Astrocyte of the hippocampus (primary cell): ENCODE data around the gene OTUD5.

Experiments used
- DNase-seq: peaks from one replicate; pipeline ENCODE4 v3.0.0; 2011; ENCODE audit warnings: low read depth, low spot score

OTUD5 gene

DNA sequence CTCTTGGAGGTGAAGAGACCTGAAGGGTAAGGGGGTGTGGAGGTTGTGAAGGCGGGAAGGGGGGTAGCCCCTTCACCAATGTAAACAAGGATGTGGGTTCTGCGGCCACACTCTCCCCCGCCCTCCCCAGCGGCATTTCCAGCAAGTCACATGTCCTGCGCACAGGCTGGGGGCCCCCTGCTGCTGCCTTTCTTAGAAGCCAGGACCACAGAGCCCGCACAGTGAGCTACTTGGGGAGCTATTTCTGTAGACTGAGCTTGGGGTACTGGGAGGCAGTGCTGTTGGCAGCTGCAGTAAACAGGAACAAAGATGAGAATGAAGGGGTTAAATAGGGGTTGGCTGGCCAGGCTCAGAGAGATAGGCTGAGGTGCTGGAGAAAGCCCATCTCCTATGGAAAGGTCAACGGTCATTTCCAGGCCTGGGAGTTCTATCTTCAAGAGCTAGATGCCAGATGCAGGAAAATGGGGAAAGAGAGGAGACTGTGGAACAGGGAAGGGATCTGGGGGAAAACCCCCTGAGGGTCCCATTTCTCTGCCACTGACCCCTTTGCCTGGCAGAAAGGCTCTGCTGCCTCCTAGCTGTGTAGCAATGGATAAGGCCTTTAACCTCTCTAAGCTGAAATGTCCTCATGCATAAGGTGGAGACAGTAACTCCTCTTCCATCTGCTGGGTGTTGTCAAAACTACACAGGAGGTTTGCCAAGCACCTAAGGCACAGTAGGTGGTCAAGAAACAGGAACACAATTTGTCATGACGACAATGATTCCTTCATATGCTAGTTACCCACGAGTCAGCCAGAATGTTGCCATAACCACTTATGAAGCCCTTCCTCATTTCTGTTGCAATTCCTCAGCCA is 20.1 kb downstream of the OTUD5 start:
- DNase-seq, result peak; percentile 67

DNA sequence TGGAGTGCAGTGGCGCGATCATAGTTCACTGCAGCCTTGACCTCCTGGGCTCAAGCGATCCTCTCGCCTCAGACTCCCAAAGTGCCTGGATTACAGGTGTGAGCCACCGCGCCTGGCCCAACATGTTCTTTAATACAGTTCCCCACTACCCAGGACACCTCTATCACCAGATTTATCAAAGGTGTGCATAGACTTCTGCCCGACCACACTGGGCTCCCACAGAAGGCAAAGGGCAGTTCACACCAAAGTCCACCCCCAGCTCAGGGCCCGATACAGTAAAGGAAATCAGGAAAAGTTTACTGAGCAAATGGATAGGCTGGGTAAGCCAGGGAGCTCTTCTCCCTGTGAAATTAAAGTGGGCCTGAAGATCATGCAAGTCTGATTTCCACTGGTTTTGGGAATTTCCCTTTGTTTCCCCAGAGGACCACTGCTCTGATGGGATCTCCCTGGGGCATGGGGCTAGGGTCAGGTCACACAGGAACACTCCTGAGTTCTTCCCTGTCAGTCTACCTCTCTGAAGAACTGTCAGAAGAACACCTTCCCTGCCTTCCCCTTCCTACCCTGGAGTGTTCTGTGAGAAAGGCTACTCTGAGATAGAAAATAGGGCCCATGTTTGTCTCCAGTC is 20.9 kb downstream of the OTUD5 start:
- no peak for DNase-seq

DNA sequence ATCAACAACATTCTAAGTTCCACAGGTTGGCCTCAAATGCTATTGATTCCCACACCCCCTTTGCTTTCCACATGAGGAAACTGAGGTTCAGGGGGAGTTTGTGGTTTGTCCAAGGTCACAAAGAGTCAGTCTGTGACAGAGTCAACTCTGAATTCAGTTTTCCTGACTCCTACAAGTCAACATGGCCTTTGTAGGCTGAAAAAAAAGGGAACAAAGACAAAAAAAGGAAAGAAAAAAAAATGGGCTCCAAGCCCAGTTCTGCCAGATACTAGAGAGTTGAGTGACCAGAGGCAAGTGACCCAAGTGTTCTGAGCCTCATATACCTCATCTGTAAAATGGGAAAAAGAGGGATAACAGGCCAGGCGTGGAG is 22.1 kb downstream of the OTUD5 start:
- DNase-seq, result no peak

DNA sequence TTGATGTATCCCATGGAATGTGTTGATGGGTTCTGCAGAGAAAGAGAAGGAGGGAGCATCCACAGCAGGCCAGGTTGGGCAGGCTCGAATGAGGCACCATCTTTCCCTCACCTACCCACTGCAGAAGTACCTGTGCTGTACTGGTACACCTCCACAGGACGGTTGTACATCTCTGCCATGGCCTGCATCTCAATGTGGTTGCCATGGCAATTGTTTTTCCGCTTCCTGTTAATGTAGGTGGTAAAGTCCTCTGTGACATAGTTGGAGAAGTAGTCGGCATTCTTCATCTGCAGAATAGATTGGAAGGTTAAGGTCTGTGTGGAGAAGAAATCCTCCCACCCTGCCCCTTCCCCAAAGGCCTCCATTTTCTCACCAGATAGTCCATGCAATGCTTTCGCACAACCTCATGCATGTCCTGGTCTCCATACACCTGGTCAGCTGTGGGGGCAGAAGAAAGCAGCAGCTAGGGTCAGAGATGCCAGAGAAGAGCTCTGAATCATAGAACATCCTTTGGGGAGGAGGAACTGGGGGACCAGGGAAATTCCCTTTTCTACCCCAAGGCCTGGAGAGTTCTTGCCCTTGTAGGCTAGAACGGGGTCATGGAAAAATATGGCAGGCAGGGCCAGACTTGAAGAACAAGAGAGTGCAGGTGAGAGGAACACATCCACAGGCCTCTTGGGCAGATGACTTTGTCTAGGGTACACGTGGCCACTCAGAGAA is 22.7 kb downstream of the OTUD5 start:
- DNase-seq, result no peak

DNA sequence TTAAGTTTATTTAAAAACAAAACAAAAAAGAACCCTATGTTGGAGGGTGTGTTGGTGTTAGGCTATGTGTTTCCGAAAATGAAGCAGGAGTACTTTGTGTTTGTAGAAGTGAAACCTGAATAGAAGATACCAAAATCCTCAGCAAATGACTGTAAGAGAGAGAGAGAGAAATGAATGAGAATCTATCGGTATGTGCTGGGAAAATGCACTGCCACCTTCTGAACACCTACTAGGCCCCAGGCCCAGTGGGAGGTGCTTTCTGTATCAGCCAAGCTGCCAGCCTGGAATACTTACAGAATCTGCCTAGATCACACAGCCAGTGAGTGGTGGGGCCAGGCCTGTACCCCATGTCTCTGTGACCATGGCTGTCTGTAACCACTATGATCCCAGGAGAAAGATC is 23.6 kb downstream of the OTUD5 start:
- DNase-seq, result no peak

DNA sequence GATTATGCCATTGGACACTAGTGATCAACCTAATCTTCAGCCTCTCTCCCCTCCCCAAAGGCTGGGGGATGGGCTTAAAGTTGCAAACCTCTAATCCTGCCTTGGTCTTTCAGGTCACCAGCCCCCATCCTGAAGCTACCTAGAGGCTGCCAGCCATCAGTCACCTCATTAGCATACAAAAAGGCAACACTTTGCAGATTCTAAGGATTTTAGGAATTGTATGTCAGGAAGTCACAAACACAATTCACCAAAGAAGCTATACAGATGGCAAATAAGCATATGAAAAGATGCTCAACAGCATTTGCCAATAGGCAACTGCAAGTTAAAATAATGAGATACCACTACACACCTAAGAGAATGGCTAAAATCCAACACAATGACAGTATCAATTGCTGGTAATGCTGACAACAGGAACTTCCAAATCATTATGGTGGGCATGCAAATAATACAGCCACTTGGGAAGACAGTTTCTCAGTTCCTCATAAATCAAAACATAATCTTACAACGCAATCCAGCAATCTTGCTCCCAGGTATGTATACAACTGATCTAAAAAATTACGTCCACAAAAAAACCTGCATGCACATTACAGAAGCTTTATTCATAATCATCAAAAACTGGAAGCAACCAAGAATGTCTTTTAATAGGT is 29.5 kb downstream of the OTUD5 start:
- no peak for DNase-seq

DNA sequence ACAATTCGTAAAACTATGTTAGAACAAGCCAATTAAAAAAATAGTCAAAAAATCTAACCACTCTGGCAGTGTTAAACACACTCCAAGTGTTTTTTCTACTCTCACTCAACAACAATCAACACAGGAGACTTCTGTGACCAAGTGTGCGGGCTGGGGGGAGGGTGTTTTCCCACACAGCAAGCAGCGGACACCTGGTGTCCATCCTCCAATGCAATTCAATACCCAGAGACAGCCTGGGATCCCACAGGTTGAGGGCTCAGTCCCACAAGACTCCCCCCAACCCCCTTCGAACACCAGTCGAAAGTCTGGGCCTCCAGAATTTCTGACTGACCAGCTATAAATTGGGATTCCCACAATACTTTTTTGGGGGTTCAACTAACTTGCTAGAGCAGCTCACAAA is 30.3 kb downstream of the OTUD5 start:
- DNase-seq, result no peak

DNA sequence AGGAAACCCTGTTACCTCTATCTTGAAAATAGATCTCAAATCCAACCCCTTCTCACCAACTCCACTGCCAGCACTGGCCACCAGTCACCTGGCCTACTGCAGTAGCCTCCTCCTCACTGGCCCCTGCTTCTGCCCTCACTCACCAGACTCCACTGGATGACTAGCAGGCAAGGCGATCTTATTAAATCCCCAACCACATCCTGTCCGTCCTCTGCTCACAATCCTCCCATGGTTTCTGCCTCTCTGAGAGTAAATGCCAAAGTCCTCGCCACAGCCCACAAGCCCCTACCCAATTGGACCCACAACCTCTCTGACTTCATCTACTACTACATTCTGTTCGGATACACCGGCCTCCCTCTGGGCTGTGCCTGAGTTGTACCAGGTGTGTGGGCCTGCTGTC is 33.1 kb downstream of the OTUD5 start:
- DNase-seq, result no peak

DNA sequence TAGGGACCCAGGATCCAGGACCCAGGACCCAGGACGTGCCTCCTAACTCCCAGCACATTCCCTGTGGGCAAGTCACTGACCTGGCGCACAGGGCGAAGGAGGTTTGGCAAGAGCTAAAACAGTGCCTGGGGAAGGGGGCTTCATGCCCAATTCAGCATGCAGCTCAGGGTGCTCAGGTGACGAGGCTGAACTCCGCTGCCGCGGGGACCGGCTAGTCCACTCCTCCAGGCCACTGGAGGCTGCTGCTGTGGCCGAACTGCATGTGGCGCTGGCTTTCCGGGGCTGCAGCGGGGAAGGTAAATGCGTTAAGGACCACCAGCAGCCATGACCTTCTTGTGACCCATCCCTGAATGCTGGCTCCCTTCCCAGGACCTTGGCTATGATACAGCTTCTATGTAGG is 33.6 kb downstream of the OTUD5 start:
- no peak for DNase-seq

DNA sequence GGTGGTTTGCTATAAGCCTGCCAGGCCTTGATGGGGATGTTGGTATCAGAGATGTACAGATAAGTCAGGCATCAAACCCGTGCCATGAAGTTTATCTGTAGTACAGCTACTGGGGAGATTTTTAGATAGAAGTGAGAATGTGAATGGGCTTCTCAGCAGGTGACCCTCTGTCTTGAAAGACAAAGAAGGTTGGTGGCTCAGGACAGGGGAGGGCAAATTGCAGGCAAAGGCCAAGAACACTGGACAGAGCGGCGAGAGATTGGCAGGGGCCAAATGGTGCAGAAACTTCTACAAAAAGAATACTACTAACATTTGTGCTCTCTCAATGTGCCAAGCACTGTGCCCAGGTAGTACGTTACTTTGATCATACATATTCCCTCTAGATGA is 36.7 kb downstream of the OTUD5 start:
- no peak for DNase-seq

DNA sequence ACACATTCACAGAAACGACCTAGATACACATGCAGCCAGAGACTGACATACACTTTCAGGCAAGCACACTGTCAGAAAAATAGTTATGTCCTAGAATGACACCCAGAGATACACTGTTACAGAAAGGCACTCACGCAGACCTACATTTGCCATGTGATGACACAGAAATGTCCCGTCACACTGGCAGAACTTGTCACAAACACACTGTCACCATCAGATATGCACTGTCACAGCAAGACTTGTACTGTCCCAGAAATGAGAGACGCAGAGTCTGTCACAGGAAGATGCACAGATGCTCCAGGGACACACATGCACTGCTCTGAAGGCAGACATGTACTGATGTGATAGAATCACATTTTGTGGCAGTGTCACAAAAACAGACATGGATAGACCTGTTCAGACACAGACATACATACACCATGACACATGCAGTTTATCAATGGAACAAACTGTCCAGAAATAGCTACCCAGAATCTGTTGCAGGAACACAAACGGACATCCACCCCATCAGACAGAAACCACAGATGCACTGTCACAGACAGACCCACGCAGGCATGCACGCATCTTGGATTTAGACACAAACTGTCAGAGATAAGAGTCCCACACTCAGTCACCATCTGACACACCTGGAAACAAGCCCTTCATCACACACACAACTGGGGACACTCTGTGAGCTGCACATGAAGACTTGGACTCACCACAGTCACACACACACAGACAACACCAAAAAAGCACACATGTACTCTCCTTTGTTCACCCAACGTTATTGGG is 37.3 kb downstream of the OTUD5 start:
- no peak for DNase-seq

DNA sequence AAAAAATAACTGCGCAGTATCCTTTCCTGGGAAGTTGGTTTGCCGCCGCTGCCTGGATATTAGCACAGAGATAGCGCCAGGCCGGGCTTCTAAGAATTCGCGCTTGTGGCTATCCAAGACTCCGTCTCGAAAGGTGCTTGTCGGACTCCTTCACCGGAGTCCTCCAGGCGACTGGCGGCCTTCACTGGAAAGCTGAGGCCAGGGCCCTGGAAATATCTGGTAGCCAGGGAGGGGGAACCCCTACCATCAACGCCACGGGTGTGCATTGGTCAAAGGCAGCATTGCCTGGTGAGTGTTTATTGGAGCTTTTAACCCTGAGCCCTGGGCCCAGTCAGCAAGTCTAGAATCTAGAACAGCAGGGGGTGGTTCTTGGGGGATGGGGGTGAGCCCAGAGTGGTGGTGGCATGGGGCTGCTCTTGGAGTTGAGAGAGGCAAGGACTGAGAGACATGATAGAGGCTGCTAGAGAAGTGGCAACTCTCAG is 38.0 kb downstream of the OTUD5 start:
- no peak for DNase-seq

DNA sequence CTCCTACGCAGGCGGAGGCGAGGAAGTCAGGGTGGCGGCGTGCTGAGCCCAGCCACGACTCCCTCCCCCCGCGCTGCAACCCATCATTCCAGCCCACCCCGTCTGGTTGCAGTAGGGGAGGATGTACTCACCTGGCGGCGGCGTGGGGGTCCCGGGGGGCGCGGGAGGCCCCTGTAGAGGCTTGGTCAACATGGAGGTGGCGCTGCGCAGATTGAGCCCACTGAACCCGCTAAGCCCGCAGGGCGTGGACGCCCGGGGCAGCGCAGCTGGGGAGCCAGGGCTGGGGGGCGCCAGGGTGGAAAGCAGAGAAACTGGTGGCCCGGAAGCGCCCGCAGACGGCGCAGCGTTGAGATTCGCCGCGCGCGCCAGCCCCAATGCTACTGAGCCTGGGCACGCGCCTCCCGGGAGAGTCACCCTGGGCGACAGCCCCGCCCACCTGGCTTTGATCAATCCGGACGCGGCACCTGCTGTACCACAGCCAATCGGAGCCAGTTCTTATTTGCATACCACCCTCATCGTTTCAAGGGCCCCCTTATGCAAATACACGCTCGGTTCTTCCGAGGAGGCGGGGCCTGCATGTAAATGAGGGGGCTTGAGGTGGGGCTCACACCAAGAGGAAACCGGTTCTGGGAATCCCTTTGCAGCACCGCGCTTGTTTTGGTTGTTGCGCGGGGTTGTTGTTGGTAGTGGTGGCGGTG is 38.6 kb downstream of the OTUD5 start, which contains the start of gene PIM2:
Gene PIM2, minus strand, starts transcription at position 382 of the 698 bp plus-strand sequence. Its CDS starts 190 bp downstream, at position 192.
- DNase-seq, result peak; percentile 90

DNA sequence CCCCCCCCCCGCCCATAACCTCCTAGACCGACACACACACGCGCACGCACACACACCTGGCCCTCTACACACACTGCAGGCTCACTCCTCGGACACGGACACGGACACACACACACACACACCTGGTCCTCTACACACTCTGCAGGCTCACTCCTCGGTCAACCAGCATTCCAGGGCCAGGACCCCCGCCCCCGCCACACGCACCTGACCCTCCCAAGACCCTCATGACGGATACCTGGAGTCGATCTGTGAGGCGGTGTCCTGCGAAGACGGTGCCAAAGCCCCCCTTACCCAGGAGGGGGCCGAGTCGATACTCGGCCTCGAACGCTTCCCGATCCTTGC is 39.1 kb downstream of the OTUD5 start:
- DNase-seq, result no peak

DNA sequence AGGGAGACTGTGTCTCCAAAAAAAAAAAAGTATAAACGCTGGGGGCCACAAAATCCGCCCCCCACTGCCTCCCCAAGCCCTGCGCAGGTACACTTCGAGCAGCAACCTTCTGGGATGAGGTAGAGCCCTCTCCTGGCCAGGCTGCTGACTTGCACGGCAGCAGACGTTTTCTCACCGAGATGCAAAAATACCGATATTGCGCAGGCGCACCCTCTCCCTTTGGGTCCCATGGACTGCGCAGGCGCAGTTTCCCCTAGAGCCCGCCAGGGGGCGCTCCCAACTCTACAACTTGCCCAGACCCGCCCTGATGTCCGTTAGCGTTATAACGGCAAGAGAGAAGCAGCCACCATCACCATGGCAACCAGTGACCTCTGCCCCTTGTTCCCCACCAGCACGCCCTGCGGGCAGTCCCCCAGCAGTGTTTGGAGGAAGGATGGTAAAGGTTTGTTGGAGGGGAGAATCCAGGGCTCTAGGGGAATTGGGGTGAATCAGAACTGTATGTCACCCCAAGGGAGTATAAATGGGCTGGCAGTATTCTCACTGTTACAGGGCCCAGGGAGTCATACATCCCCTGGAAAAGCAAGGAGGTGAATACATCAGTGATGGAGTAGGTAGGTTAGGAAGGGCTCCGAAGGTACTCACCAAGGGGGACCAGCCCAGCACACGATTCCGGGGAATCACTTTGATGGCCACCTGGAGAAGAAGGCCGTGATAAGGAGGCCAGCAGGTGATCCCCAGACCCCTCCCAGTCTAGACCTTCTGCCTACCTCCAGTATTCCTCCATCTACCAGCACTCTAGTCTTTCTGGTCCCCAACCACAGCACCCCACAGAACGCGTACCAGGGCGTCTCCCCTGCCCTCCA is 40.0 kb downstream of the OTUD5 start:
- DNase-seq, result peak; percentile 92

DNA sequence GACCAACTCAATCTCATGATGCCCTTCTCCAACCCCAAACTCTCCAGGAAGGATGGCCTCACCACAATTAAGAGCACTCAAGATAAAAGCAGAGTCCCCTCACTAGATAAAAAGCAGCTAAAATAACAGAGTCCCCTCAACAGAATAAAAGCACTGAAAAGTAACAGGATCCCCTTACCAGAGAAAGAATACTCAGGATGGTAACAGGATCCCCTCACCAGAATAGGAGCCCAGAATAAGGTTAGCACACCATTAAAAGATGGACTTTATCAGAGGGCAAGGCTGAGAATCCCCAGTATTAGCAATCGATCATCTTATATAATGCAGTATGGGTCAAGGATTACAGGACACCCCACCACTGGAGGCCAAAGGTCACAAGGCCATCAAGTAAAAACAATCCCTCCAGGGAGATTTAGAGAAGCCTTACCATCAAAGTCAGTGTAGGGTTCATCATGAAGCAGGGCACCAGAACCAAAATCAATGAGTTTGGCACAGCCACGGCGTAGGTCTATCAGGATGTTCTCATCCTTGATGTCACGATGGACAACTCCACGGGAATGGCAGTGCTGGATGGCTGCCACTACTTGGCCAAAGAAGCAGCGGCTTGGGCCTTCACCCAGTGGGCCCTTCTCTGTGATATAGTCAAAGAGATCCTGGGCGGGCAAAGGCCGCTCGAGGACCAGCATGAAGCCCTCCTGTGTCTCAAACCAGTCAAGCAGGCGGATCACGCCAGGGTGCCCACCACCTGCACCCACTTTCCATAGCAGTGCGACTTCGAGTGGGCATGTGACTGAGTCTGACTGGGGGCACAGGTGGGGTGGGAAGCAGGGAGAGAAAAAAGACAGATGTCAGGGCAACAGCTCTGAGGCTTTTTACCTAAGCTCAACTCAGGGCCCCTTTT is 42.6 kb downstream of the OTUD5 start:
- no peak for DNase-seq

DNA sequence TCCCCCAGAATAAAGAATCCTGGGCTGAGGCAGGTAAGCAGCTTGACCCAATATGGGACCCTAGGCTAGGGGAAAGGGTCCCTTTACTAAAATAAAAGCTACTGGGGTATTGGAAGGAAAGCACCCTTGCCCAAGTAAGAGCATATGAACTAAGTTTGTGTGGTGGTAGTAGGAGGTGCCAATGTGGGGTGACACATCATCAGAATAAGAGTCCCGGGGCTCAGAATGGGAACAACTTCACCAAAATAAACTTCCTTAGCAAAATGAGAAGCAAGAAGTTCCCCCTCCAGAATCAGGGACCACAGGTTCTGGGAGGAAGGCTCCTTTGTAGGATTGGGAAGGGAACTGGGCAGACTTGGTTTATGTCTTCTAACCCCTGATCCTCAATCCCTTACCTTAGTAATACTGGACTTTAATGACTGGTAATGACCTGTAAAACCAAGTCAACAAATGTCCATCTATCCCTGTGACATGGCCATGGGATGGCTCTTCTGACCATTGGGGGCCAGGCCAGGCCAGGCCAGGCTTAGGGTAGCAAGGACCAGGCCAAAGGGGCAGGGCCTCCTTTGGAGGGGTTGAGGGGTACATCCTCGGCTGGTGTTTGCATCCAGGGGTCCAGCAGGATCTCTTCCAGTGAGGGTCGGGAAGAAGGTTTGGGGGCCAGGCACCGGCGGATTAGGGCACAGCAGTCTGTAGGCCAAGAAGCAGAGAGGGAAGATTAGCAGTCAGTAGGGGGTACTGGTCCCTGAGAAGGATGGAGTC is 43.6 kb downstream of the OTUD5 start:
- DNase-seq, result no peak
